SW480 (cell line): ENCODE measurements around the gene TMEM37.
"Not testable (repeated sequence)": the region's sequence is repeated elsewhere in the genome, so short reads cannot be mapped to it uniquely, and the experiment has no call there.

ENCODE experiments used
- DNase-seq: peaks from one replicate; pipeline ENCODE4 v3.0.0-alpha.2; 2016; ENCODE audit warnings: low spot score

TMEM37 gene, protein sequence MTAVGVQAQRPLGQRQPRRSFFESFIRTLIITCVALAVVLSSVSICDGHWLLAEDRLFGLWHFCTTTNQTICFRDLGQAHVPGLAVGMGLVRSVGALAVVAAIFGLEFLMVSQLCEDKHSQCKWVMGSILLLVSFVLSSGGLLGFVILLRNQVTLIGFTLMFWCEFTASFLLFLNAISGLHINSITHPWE

GRCh38 chr2:119431155-119431975 is at the start of gene TMEM37:
TMEM37 (plus strand) TSS chr2:119431854; CDS start chr2:119431904, 50 bp downstream.
- DNase-seq = peak; percentile 56

DNA sequence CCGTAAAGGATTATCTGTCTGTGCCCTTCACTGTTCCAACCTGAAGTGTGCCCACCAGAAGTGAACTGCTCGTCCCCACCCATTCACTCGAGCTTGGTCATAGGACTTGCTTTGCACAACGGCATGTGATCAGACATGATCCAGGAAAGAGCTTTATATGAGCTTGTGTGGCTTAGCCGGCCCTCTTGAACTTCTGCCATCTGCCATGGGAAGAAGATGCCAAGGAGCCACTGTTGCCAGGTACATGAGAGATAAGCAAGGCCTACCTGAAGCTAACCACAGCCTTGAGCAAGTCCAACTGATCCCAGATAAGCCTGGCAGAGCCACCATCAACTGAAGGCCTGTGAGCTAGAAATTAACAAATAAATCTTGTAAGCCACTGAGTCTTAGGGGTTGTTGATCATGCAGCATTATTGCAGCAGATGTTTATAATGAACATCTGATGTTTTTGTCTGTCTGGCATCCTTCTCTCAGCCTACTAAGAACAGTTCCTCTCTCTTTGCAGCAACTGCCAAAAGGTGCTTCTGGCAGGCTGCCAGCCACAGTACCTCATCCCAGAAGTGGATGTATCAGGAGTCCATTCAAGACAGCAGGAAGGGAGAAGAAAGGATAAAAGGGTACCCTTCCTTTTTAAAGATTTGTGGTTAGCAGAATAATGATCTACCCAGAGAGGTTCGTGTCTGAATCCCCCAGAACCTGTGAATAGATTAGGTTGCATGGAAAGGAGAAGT is 48.1 kb upstream of the TMEM37 start:
- DNase-seq = no peak

- DNase-seq = no peak
Measured at GRCh38 chr2:119384971-119385370, 46.7 kb upstream of the TMEM37 start.

DNA sequence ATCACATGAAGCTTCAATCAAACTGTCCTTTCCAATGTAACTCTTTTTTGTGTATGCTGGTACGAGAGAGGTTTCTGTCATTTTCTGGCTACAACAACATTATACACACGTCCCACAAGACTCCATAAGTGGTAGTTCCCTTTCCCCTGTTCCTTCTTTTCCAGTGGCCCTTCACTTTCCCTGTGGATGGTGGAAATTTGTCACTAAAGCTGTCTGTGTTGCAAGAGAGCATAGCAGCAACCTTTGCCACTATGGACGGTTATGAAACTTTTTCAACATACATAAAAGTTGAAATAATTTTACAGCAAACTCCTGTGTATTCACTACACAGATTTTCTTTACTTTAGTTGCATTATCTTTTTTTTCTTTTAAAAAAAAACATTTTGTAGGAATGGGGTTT is 46.2 kb upstream of the TMEM37 start:
- DNase-seq = no peak

GRCh38 chr2:119387381-119388129 is 44.1 kb upstream of the TMEM37 start:
- DNase-seq = peak; percentile 50

DNA sequence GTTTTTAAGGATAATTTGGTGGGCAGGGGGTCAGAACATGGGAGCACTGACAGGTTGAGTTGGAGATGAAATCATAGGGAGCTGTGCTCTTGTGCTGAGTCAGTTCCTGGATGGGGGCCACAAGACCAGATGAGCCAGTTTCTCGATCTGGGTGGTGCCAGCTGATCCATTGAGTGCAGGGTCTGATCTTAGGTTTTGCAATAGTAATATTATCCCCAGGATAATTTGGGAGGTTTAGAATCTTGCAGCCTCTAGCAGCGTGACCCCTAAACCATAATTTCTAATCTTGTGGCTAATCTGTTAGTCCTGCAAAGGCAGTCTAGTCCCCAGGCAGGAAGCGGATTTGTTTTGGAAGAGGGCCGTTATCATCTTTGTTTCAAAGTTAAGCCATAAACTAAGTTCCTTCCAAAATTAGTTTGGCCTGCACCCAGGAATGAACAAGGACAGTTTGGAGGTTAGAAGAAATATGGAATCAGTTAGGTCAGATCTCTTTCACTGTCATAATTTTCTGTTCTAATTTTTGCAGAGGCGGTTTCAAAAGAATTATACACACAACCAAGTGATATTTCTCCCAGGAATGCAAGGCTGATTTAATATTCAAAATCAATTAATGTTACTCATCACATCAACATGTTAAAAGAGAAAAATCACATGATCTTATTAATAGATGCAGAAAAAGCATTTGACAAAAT is 41.9 kb upstream of the TMEM37 start:
- no peak for DNase-seq

GRCh38 chr2:119393971-119394748 is 37.5 kb upstream of the TMEM37 start:
- DNase-seq = no peak

GRCh38 chr2:119397196-119397595 is 34.5 kb upstream of the TMEM37 start:
- no peak for DNase-seq

GRCh38 chr2:119402106-119402505 is 29.5 kb upstream of the TMEM37 start:
- DNase-seq = no peak

- DNase-seq = no peak
Measured at GRCh38 chr2:119402645-119403560, 28.8 kb upstream of the TMEM37 start.

DNA sequence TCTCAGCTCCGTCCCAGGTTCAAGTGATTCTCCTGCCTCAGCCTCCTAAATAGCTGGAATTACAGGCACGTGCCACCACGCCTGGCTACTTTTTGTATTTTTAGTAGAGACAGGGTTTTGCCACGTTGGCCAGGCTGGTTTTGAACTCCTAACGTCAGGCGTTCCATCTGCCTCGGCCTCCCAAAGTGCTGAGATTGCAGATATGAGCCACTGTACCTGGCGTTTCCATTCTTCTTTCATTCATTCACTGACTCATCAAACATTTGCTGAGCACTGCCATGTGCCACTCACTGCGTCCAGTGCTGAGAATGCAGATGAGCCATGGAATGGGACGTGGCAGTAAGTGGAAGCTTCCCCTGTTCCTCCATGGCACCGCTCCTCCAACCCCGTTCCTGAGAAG is 28.0 kb upstream of the TMEM37 start:
- DNase-seq = not testable (repeated sequence)

DNA sequence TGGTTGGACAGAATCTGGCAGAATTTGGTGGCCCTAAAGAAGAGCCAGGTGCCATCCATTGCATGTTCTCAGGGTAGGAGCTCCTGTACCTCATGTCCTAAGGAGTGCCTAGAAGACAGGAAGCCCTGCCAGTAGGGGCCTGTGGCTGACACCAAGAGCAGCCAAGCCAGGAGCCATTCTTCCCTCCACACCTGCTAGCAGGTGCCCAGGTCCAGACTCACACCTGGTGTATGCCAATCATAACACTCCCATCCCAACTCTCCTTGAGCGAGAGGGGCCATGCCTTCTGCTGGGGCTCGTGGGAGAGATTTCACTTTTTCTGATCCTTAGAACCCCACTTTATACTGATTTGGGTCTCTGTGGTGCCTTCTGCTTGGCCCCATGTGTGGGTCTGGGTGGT is 26.5 kb upstream of the TMEM37 start:
- no peak for DNase-seq

DNA sequence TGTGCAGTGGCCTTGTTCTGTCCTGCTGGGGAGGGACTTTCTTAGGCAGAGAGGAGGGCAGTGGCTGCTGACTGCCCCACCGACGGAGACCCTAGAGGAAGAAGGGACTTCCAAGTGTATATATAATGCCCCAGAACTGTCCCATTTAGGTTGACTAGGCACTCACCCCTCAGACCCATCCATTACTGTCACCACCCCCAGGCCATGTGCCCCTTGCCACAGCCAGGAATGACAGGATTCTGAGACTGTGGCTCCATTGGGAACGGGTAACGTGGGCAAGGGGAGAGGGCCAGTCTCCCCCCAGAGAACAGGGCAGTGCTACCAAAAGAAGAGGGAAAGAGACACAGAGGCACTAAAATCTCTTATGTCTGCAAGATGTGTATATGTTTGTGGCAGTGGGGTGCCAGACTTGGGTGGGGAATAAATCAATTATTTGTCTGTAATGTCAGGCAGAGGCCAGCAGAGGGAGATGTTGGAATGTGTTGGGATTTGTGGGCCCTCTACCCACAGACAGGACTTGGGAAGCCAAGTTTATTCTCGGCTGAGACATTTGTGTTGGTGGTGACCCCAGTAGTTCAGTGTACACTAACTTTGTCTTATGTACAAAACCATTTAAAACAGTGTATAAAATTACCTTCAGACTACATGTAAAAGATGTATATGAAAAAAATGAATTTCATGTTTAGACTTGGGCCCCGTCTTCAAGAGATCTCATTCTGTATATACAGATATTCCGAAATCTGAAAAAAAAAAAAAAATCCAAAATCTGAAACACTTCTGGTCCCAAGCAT is 24.0 kb upstream of the TMEM37 start:
- DNase-seq = peak; percentile 54

DNA sequence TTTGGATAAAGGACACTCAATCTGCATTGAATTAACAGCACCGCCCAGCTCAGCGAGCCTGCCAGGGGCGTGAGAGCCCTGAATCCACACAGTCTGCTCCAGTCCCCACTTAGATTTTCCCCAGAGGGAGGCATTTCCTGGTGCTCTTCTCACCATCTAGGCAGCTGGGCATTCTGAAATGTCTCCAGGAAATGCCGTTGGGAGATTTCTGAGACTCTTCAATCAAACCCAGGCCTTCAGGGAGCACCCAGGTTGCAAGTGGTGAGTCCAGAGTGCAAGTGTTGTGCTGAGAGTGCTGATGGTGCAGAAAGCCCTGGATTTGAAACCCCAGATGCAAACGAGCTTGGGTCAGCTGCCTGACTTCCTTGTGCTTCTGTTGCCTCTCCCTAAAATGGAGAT is 23.4 kb upstream of the TMEM37 start:
- DNase-seq = no peak

GRCh38 chr2:119409506-119409905 is 22.1 kb upstream of the TMEM37 start:
- no peak for DNase-seq

DNA sequence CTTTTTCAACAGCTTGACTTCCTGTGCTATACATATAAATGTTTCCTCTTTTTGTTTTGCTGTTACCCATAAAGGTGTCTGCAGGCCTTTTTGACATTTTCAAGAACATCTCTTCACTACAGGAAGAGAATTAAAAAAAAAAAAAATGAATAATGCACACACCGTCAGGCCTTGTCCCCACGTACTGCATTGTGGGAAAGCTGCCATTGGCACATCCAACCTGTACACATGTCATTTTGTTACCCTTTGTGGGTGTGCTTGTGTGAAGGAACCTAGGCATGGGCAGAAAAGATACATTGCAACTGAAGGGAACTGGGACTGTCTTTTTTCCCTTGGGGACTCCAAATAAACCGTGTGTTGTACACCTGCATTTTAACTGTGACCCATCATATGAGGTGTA is 16.8 kb upstream of the TMEM37 start:
- no peak for DNase-seq

GRCh38 chr2:119415630-119416029 is 16.0 kb upstream of the TMEM37 start:
- no peak for DNase-seq

DNA sequence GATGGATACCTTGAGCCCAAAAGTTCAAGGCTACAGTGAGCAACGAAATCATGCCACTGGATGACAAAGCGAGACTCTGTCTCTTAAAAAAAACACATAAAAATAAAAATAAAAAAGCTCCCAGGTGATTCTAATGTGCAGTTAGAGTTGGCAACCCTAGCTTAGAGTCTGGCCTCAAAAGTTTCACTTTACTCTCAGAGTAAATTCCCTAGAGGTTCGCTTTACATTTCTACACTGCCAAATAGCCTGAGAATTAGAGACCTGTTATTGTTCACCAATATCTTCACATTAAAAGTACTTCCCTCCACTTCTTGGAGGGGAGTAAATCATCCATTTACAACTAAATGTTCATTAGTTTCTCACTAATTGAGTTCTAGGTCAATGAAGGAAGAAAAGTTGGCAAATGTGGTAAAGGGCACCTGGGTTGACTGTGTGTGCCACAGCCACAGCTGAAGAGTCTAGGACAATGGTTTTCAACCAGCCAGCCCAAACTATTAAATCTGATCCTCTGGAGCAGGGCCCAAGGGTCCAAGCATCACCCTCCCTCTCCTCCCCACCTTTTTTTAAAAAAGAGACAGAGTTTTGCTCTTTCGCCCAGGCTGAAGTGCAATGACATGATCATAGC is 15.2 kb upstream of the TMEM37 start:
- no peak for DNase-seq
